Inflammatory macrophage treated with lipopolysaccharide for 4 hours (primary cell): ENCODE results near the gene AKR1B15.
A peak's percentile ranks its signal among the peaks of the same experiment; 100 is the strongest.
"Not testable (repeated sequence)": the region's sequence is repeated elsewhere in the genome, so short reads cannot be mapped to it uniquely, and the experiment has no call there.

Experiments
- DNase-seq: peaks from one replicate; pipeline ENCODE4 v3.0.0-alpha.2; 2020

Gene AKR1B15

GRCh38 chr7:134567368-134567767, 18.5 kb downstream of the AKR1B15 start:
- DNase-seq: no peak

GRCh38 chr7:134569962-134570361, 21.1 kb downstream of the AKR1B15 start:
- not testable (repeated sequence) for DNase-seq

- no peak for DNase-seq
Observed at GRCh38 chr7:134571101-134571500, 22.2 kb downstream of the AKR1B15 start.

GRCh38 chr7:134571746-134572461, 23.0 kb downstream of the AKR1B15 start:
- DNase-seq: no peak

GRCh38 chr7:134574322-134574721, 25.4 kb downstream of the AKR1B15 start:
- no peak for DNase-seq

GRCh38 chr7:134584290-134584689, 35.4 kb downstream of the AKR1B15 start:
- DNase-seq: no peak

GRCh38 chr7:134585897-134586296, 37.0 kb downstream of the AKR1B15 start:
- no peak for DNase-seq

GRCh38 chr7:134587750-134588149, 38.8 kb downstream of the AKR1B15 start:
- DNase-seq: no peak

- no peak for DNase-seq
Observed at GRCh38 chr7:134589491-134589941, 40.6 kb downstream of the AKR1B15 start.

- no peak for DNase-seq
Observed at GRCh38 chr7:134593530-134594392, 44.9 kb downstream of the AKR1B15 start.

GRCh38 chr7:134594877-134595276, 46.0 kb downstream of the AKR1B15 start:
- no peak for DNase-seq

- no peak for DNase-seq
Observed at GRCh38 chr7:134599371-134599770, 50.5 kb downstream of the AKR1B15 start.

GRCh38 chr7:134601459-134601858, 52.5 kb downstream of the AKR1B15 start:
- no peak for DNase-seq

GRCh38 chr7:134602881-134603451, 54.1 kb downstream of the AKR1B15 start:
- peak; percentile 43 for DNase-seq

GRCh38 chr7:134605978-134606923, 57.3 kb downstream of the AKR1B15 start:
- peak; percentile 63 for DNase-seq

- no peak for DNase-seq
Observed at GRCh38 chr7:134611611-134612151, 62.8 kb downstream of the AKR1B15 start.

GRCh38 chr7:134612197-134612596, 63.3 kb downstream of the AKR1B15 start:
- DNase-seq: no peak

GRCh38 chr7:134613623-134614347, 64.9 kb downstream of the AKR1B15 start:
- peak; percentile 75 for DNase-seq

GRCh38 chr7:134616611-134617010, 67.7 kb downstream of the AKR1B15 start:
- DNase-seq: no peak

GRCh38 chr7:134618756-134619530, 70.0 kb downstream of the AKR1B15 start:
- DNase-seq: peak; percentile 22
